Measurements from ENCODE around the gene C1orf50.

C1orf50 gene

DNA sequence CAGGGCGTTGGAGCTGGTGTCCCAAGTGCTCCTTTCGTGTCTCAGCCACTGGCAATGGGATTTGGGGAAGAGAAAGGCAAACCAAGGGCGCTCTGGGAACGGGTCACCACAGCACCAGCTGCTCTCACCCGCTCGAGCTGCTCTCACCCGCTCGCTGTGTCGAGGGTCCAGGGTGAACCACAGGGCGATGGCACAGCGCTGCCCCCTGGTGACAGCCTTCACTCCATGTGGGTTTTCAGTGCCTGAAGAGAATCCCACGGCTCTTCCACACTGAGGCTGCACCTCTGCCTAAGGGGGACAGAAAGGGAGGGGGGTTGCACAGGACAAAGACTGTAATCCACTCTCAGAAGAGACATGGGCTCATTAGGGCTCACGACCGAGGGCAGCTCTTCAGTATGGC, 19.9 kb upstream of the C1orf50 start:
- 76% methylated on average over 14 of the region's 14 CpGs for WGBS
- Histone ChIP-seq H3K4me2 (ENCODE audit: low read length, poor library complexity, severe bottlenecking) (no peak overlapping the region), H3K9ac (ENCODE audit: low read length) (no peak overlapping the region)

DNA sequence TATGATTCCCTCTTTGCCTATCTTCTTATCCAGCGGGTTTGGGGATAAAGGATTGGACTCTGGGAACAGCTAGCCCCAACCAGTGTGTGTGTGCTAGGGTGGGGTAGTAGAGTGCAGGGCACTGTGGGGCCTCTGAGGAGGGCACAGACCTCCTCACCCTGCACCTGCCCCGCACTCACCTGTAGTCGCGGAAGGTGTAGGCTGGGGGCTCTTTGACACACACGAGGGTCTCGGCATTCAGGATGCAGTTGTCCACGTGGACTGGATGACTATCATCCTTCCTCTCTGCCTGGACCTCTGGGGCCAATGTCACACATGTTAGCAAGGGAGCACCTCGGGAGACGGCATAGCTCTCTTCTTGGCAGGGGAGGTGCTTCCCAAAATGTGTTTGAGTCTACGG, 19.0 kb upstream of the C1orf50 start:
- Histone ChIP-seq H3K9me3 (ENCODE audit: control insufficient read depth, low read length) (no peaks in the 10 kb centered on the region), H3K27me3 (ENCODE audit: control insufficient read depth in 1 of 2, insufficient read depth in 1 of 2, low read length in 2 of 2) (no peaks in the 10 kb centered on the region), H3K79me1 (replicated peaks; ENCODE audit: low read length, poor library complexity, severe bottlenecking) (peaks cover 8% of the 10 kb centered on the region), H3K4me1 (ENCODE audit: control insufficient read depth, insufficient read depth, low read depth, low read length) (no peaks in the 10 kb centered on the region), H3K23ac (ENCODE audit: low read length in 2 of 2) (no peak overlapping the region), H4K91ac (ENCODE audit: low read length) (no peak overlapping the region), H3K36me3 (ENCODE audit: control insufficient read depth in 1 of 2, insufficient read depth in 2 of 2, low read depth in 1 of 2, low read length in 2 of 2) (peaks cover 65 to 67% of the 10 kb centered on the region in 2 experiments), H2BK15ac (ENCODE audit: low read depth, poor library complexity, severe bottlenecking) (no peak overlapping the region), H2BK120ac (ENCODE audit: low read depth, low read length) (no peak overlapping the region), H3K4ac (ENCODE audit: low read depth in 1 of 2, low read length in 2 of 2) (no peak overlapping the region), H2BK12ac (ENCODE audit: low read length in 2 of 2) (no peak overlapping the region), H4K8ac (ENCODE audit: low read length) (no peak overlapping the region), H3K4me3 (ENCODE audit: insufficient read depth in 1 of 2, low read depth in 1 of 2, low read length in 2 of 2) (no peak overlapping the region), H3K4me2 (ENCODE audit: low read length, poor library complexity, severe bottlenecking) (no peak overlapping the region), H2AFZ (ENCODE audit: low read depth, low read length) (no peak overlapping the region), H2BK5ac (ENCODE audit: low read depth, low read length, poor library complexity, severe bottlenecking) (no peak overlapping the region), H3K27ac (ENCODE audit: low read length, poor library complexity, severe bottlenecking) (no peak overlapping the region), H3K18ac (ENCODE audit: low read depth in 1 of 2, low read length in 2 of 2) (no peak overlapping the region), H3K9ac (ENCODE audit: low read length) (no peak overlapping the region), H3K14ac (ENCODE audit: low read length in 2 of 2) (no peak overlapping the region), H2AK5ac (ENCODE audit: low read length, severe bottlenecking) (no peak overlapping the region)
- WGBS = 91% methylated on average over 9 of the region's 10 CpGs
- no peak for DNase-seq

More for the DNA sequence above, 19.9 kb upstream of the C1orf50 start:
- Histone ChIP-seq H3K27ac (ENCODE audit: low read length, poor library complexity, severe bottlenecking) (no peak overlapping the region), H4K8ac (ENCODE audit: low read length) (no peak overlapping the region), H3K9me3 (ENCODE audit: control insufficient read depth, low read length) (no peaks in the 10 kb centered on the region), H3K14ac (ENCODE audit: low read length in 2 of 2) (no peak overlapping the region), H3K4me3 (ENCODE audit: insufficient read depth in 1 of 2, low read depth in 1 of 2, low read length in 2 of 2) (no peak overlapping the region), H2BK15ac (ENCODE audit: low read depth, poor library complexity, severe bottlenecking) (no peak overlapping the region), H3K4ac (ENCODE audit: low read depth in 1 of 2, low read length in 2 of 2) (no peak overlapping the region), H2BK120ac (ENCODE audit: low read depth, low read length) (no peak overlapping the region), H2AFZ (ENCODE audit: low read depth, low read length) (no peak overlapping the region), H3K79me1 (replicated peaks; ENCODE audit: low read length, poor library complexity, severe bottlenecking) (peaks cover 2% of the 10 kb centered on the region), H3K27me3 (ENCODE audit: control insufficient read depth in 1 of 2, insufficient read depth in 1 of 2, low read length in 2 of 2) (no peaks in the 10 kb centered on the region), H2BK5ac (ENCODE audit: low read depth, low read length, poor library complexity, severe bottlenecking) (no peak overlapping the region), H3K36me3 (ENCODE audit: control insufficient read depth in 1 of 2, insufficient read depth in 2 of 2, low read depth in 1 of 2, low read length in 2 of 2) (peaks cover 58 to 59% of the 10 kb centered on the region in 2 experiments), H3K4me1 (ENCODE audit: control insufficient read depth, insufficient read depth, low read depth, low read length) (no peaks in the 10 kb centered on the region), H2BK12ac (ENCODE audit: low read length in 2 of 2) (no peak overlapping the region), H4K91ac (ENCODE audit: low read length) (no peak overlapping the region), H3K18ac (ENCODE audit: low read depth in 1 of 2, low read length in 2 of 2) (no peak overlapping the region), H2AK5ac (ENCODE audit: low read length, severe bottlenecking) (no peak overlapping the region), H3K23ac (ENCODE audit: low read length in 2 of 2) (no peak overlapping the region)
- peak; percentile 19 for DNase-seq

DNA sequence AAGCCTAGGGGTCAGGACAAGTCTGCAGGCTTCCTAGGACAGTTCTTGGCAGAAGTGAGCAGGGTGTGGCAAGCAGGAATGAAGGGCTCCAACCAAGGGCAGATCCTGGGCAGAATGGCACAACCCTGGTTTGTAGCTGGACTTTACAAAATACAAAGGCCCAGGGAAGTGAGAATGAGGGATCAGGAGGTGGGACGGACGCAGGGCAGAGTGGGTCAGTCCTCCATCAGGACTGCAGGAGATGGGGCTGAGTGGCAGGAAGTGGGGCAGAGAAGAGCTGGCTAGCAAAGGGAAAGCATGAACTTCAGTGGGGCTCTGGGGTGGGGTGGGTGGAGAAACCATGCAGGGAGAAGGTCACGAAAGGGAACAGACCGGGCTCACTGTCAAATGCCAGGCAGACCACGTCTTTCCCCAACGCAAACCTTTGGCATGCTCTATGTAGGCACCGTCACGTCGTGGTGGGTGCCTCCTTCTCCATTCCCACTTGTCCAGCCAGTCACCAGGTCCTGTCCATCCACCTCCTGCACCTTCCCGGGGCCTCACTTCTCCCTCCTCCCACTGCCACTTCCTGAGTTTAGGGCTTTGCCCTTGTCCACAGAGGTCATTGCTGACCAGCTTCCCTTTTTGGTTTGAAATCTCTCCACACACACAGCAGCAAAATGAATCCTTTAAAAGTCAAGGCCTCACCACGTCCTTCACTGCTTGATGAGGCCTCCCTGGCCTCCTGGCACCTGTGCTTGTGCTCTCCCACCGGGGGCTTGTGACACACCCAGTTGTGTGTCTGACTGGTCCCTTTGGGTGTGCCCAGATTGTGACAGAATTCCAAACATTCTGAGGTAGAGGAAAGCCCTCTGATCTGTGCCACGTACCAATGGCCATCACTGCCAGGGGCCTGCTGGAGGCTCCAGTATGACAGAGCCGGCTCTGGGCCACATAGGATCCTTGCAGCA, 18.3 kb upstream of the C1orf50 start:
- H2BK15ac ChIP-seq (ENCODE audit: low read depth, poor library complexity, severe bottlenecking) = no peak overlapping the region
- no peak overlapping the region for H2BK12ac ChIP-seq (ENCODE audit: low read length in 2 of 2)
- peaks cover 8% of the 10 kb centered on the region for H3K79me1 ChIP-seq (replicated peaks; ENCODE audit: low read length, poor library complexity, severe bottlenecking)
- no peak overlapping the region for H3K18ac ChIP-seq (ENCODE audit: low read depth in 1 of 2, low read length in 2 of 2)
- H3K36me3 ChIP-seq (ENCODE audit: control insufficient read depth in 1 of 2, insufficient read depth in 2 of 2, low read depth in 1 of 2, low read length in 2 of 2) = peaks cover 68 to 70% of the 10 kb centered on the region in 2 experiments
- H4K8ac ChIP-seq (ENCODE audit: low read length) = no peak overlapping the region
- no peaks in the 10 kb centered on the region for H3K27me3 ChIP-seq (ENCODE audit: control insufficient read depth in 1 of 2, insufficient read depth in 1 of 2, low read length in 2 of 2)
- no peak overlapping the region for H2AFZ ChIP-seq (ENCODE audit: low read depth, low read length)
- no peak overlapping the region for H2BK120ac ChIP-seq (ENCODE audit: low read depth, low read length)
- H3K4me1 ChIP-seq (ENCODE audit: control insufficient read depth, insufficient read depth, low read depth, low read length) = no peaks in the 10 kb centered on the region
- H3K4me2 ChIP-seq (ENCODE audit: low read length, poor library complexity, severe bottlenecking) = no peak overlapping the region
- no peak overlapping the region for H3K4me3 ChIP-seq (ENCODE audit: insufficient read depth in 1 of 2, low read depth in 1 of 2, low read length in 2 of 2)
- H2BK5ac ChIP-seq (ENCODE audit: low read depth, low read length, poor library complexity, severe bottlenecking) = no peak overlapping the region
- no peak for DNase-seq
- no peak overlapping the region for H3K23ac ChIP-seq (ENCODE audit: low read length in 2 of 2)
- no peak overlapping the region for H3K9ac ChIP-seq (ENCODE audit: low read length)
- no peak overlapping the region for H3K27ac ChIP-seq (ENCODE audit: low read length, poor library complexity, severe bottlenecking)
- H3K14ac ChIP-seq (ENCODE audit: low read length in 2 of 2) = no peak overlapping the region
- H3K4ac ChIP-seq (ENCODE audit: low read depth in 1 of 2, low read length in 2 of 2) = no peak overlapping the region
- WGBS = 96% methylated on average over 14 of the region's 14 CpGs
- no peak overlapping the region for H2AK5ac ChIP-seq (ENCODE audit: low read length, severe bottlenecking)
- H3K9me3 ChIP-seq (ENCODE audit: control insufficient read depth, low read length) = no peaks in the 10 kb centered on the region
- no peak overlapping the region for H4K91ac ChIP-seq (ENCODE audit: low read length)

DNA sequence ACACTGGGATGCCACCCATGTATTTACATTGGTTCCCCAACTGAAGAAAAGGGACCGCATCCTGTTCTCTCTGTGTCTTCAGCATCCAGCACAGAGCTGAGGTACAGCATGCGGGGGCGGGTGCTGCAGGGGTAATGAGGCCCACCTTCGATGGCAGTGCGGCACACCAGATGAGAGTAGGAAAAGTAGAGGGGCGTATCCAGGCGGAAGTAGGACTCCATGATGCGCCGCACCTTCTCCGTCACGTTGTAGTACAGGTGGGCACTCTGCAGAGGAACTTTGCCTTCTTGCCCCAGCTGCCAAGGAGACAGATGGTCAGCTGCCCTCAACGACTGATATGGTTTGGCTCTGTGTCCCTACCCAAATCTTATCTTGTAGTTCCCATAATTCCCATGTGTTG, 17.0 kb upstream of the C1orf50 start:
- Histone ChIP-seq H2AK5ac (ENCODE audit: low read length, severe bottlenecking) (no peak overlapping the region), H3K36me3 (ENCODE audit: control insufficient read depth in 1 of 2, insufficient read depth in 2 of 2, low read depth in 1 of 2, low read length in 2 of 2) (peaks cover 81 to 83% of the 10 kb centered on the region in 2 experiments), H3K27ac (ENCODE audit: low read length, poor library complexity, severe bottlenecking) (no peak overlapping the region), H2BK5ac (ENCODE audit: low read depth, low read length, poor library complexity, severe bottlenecking) (no peak overlapping the region), H3K9me3 (ENCODE audit: control insufficient read depth, low read length) (no peaks in the 10 kb centered on the region), H3K79me1 (replicated peaks; ENCODE audit: low read length, poor library complexity, severe bottlenecking) (peaks cover 15% of the 10 kb centered on the region), H2BK12ac (ENCODE audit: low read length in 2 of 2) (no peak overlapping the region), H3K23ac (ENCODE audit: low read length in 2 of 2) (no peak overlapping the region), H2BK120ac (ENCODE audit: low read depth, low read length) (no peak overlapping the region), H3K4me1 (ENCODE audit: control insufficient read depth, insufficient read depth, low read depth, low read length) (no peaks in the 10 kb centered on the region), H3K9ac (ENCODE audit: low read length) (no peak overlapping the region), H2BK15ac (ENCODE audit: low read depth, poor library complexity, severe bottlenecking) (no peak overlapping the region), H3K4ac (ENCODE audit: low read depth in 1 of 2, low read length in 2 of 2) (no peak overlapping the region), H2AFZ (ENCODE audit: low read depth, low read length) (no peak overlapping the region), H3K14ac (ENCODE audit: low read length in 2 of 2) (no peak overlapping the region), H4K91ac (ENCODE audit: low read length) (no peak overlapping the region), H3K4me3 (ENCODE audit: insufficient read depth in 1 of 2, low read depth in 1 of 2, low read length in 2 of 2) (no peak overlapping the region), H3K18ac (ENCODE audit: low read depth in 1 of 2, low read length in 2 of 2) (no peak overlapping the region), H4K8ac (ENCODE audit: low read length) (no peak overlapping the region), H3K4me2 (ENCODE audit: low read length, poor library complexity, severe bottlenecking) (no peak overlapping the region), H3K27me3 (ENCODE audit: control insufficient read depth in 1 of 2, insufficient read depth in 1 of 2, low read length in 2 of 2) (no peaks in the 10 kb centered on the region)
- WGBS = 98% methylated on average over 12 of the region's 12 CpGs
- no peak for DNase-seq
